H9 (cell line): Measurements from ENCODE around the gene VWDE. TPM values are rescaled to one million over a fixed set of nuclear protein-coding genes. Genes with fewer than 3 reads are reported as not detected.

ENCODE experiments used
- DNase-seq: peaks from one replicate; pipeline ENCODE4 v3.0.0-alpha.2; 2017
- H2AFZ ChIP-seq: one replicate; pipeline ENCODE4 v1.6.1; 2013; ENCODE audit warnings: mild to moderate bottlenecking, low read length, control low read depth, moderate library complexity
- H2AK5ac ChIP-seq: 2 replicates; pipeline ENCODE4 v1.6.1; 2013; ENCODE audit warnings: low read length, control low read depth, mixed read lengths; ENCODE audit not compliant: insufficient read length
- H2BK120ac ChIP-seq: one replicate; pipeline ENCODE4 v1.6.1; 2013; ENCODE audit warnings: low read depth, mild to moderate bottlenecking, low read length, control low read depth, inconsistent platforms; ENCODE audit not compliant: poor library complexity, severe bottlenecking
- H2BK12ac ChIP-seq: 2 replicates; pipeline ENCODE4 v1.6.1; 2013; ENCODE audit warnings: low read length, control low read depth, mixed read lengths, low read depth; ENCODE audit not compliant: insufficient read length
- H2BK15ac ChIP-seq: 2 replicates; pipeline ENCODE4 v1.6.1; 2013; ENCODE audit warnings: low read depth, low read length, control low read depth
- H2BK20ac ChIP-seq: one replicate; pipeline ENCODE4 v1.6.1; 2013; ENCODE audit warnings: low read depth, mild to moderate bottlenecking, low read length, control low read depth, inconsistent platforms; ENCODE audit not compliant: poor library complexity, severe bottlenecking
- H2BK5ac ChIP-seq: 2 replicates; pipeline ENCODE4 v1.6.1; 2013; ENCODE audit warnings: low read length, control low read depth, mixed read lengths; ENCODE audit not compliant: insufficient read length
- H3K14ac ChIP-seq: 2 replicates; pipeline ENCODE4 v1.6.1; 2013; ENCODE audit warnings: low read length, control low read depth; ENCODE audit not compliant: insufficient read depth
- H3K18ac ChIP-seq: 2 replicates; pipeline ENCODE4 v1.6.1; 2013; ENCODE audit warnings: low read depth, mild to moderate bottlenecking, mixed read lengths, low read length, control low read depth; ENCODE audit not compliant: insufficient read length
- H3K23ac ChIP-seq: 2 replicates; pipeline ENCODE4 v1.6.1; 2013; ENCODE audit warnings: low read length, control low read depth, mixed read lengths, low read depth; ENCODE audit not compliant: insufficient read length
- H3K23me2 ChIP-seq: 2 replicates; pipeline ENCODE4 v1.6.1; 2013; ENCODE audit warnings: low read depth, mild to moderate bottlenecking, mixed read lengths, low read length, control low read depth; ENCODE audit not compliant: insufficient read length, poor library complexity, severe bottlenecking
- H3K27ac ChIP-seq: 2 replicates; pipeline ENCODE4 v1.5.1; 2013; ENCODE audit warnings: low read length, control low read depth, mixed read lengths, low read depth; ENCODE audit not compliant: insufficient read length
- H3K27me3 ChIP-seq: 2 replicates; pipeline ENCODE4 v1.6.1; 2013; ENCODE audit warnings: low read length, control low read depth, inconsistent platforms; ENCODE audit not compliant: insufficient read depth
- H3K4ac ChIP-seq: 2 replicates; pipeline ENCODE4 v1.6.1; 2013; ENCODE audit warnings: low read depth, mild to moderate bottlenecking, control low read depth, inconsistent platforms, low read length, moderate library complexity
- H3K4me1 ChIP-seq: 2 replicates; pipeline ENCODE4 v1.6.1; 2013; ENCODE audit warnings: low read length, control low read depth, inconsistent platforms; ENCODE audit not compliant: insufficient read depth
- H3K4me2 ChIP-seq: 2 replicates; pipeline ENCODE4 v1.6.1; 2013; ENCODE audit warnings: low read length, control low read depth, mixed read lengths; ENCODE audit not compliant: insufficient read length, insufficient read depth
- H3K56ac ChIP-seq: 2 replicates; pipeline ENCODE4 v1.6.1; 2013; ENCODE audit warnings: low read depth, mild to moderate bottlenecking, mixed read lengths, low read length, control low read depth; ENCODE audit not compliant: insufficient read length
- H3K79me1 ChIP-seq: 2 replicates; pipeline ENCODE4 v1.6.1; 2013; ENCODE audit warnings: low read depth, mild to moderate bottlenecking, moderate library complexity, low read length, control low read depth, inconsistent platforms; ENCODE audit not compliant: insufficient read depth, poor library complexity, severe bottlenecking
- H3K79me2 ChIP-seq: 2 replicates; pipeline ENCODE4 v1.6.1; 2013; ENCODE audit warnings: low read length, control low read depth, inconsistent platforms; ENCODE audit not compliant: insufficient read depth
- H3K9ac ChIP-seq: 2 replicates; pipeline ENCODE4 v1.6.1; 2013; ENCODE audit warnings: low read length, control low read depth, mixed read lengths; ENCODE audit not compliant: insufficient read length; ENCODE audit errors: extremely low read depth
- H3K9me3 ChIP-seq: one replicate; pipeline ENCODE4 v1.6.1; 2013; ENCODE audit warnings: low read depth, low read length, inconsistent platforms; ENCODE audit not compliant: control insufficient read depth
- H3T11ph ChIP-seq: one replicate; pipeline ENCODE4 v1.6.1; 2013; ENCODE audit warnings: mild to moderate bottlenecking, low read length, control low read depth, inconsistent platforms
- H4K20me1 ChIP-seq: one replicate; pipeline ENCODE4 v1.6.1; 2013; ENCODE audit not compliant: control insufficient read depth, insufficient read length, insufficient read depth
- H4K5ac ChIP-seq: 2 replicates; pipeline ENCODE4 v1.6.1; 2013; ENCODE audit warnings: low read depth, mild to moderate bottlenecking, mixed read lengths, low read length, control low read depth; ENCODE audit not compliant: insufficient read length
- H4K8ac ChIP-seq: replicated peaks from 2 replicates; pipeline ENCODE4 v1.6.1; 2013; ENCODE audit warnings: low read length, control low read depth, mixed read lengths, low read depth; ENCODE audit not compliant: insufficient read length
- H4K91ac ChIP-seq: 2 replicates; pipeline ENCODE4 v1.6.1; 2013; ENCODE audit warnings: low read depth, mild to moderate bottlenecking, moderate library complexity, mixed read lengths, low read length, control low read depth; ENCODE audit not compliant: insufficient read length
- H3K27ac Mint-ChIP-seq, 3 experiments: 2 replicates in 2 of 3; 3 replicates in 1 of 3; pipeline ENCODE4 v1.8.0; 2020 to 2021; ENCODE audit warnings: mixed read lengths in 3 of 3, mild to moderate bottlenecking in 1 of 3, moderate library complexity in 1 of 3
- H3K27me3 Mint-ChIP-seq: 2 replicates; pipeline ENCODE4 v1.8.0; 2021; ENCODE audit warnings: low read depth, mild to moderate bottlenecking, moderate library complexity, mixed read lengths
- H3K36me3 Mint-ChIP-seq, 3 experiments: 2 replicates in 2 of 3; 3 replicates in 1 of 3; pipeline ENCODE4 v1.8.0; 2020 to 2021; ENCODE audit warnings: low read depth in 3 of 3, mixed read lengths in 3 of 3; ENCODE audit not compliant: insufficient read depth in 1 of 3
- H3K4me1 Mint-ChIP-seq, 2 experiments: 2 replicates each; pipeline ENCODE4 v1.8.0; 2020; ENCODE audit warnings: mixed read lengths in 2 of 2
- H3K4me3 Mint-ChIP-seq, 2 experiments: 2 replicates in 1 of 2; 3 replicates in 1 of 2; pipeline ENCODE4 v1.8.0; 2020 to 2021; ENCODE audit warnings: mild to moderate bottlenecking in 2 of 2, mixed read lengths in 2 of 2, moderate library complexity in 1 of 2
- H3K9me3 Mint-ChIP-seq, 2 experiments: 2 replicates in 1 of 2; 3 replicates in 1 of 2; pipeline ENCODE4 v1.8.0; 2020; ENCODE audit warnings: mild to moderate bottlenecking in 2 of 2, mixed read lengths in 2 of 2, moderate library complexity in 1 of 2
- whole genome bisulfite sequencing: extraction: QIAGEN DNeasy Blood & Tissue Kit; methylation state at CpG from one replicate; pipeline ENCODE4 v1.1.7; 2013; ENCODE audit warnings: missing lambda C conversion rate, low lambda C conversion rate, mixed read lengths; ENCODE audit not compliant: insufficient read length; ENCODE audit errors: extremely low coverage; 5-methylcytosine and 5-hydroxymethylcytosine counted together
- total RNA-seq: library from RNA; stranded (reverse); gene quantifications from 2 replicates; pipeline ENCODE4 v1.2.1, GENCODE V29; 2021
- TF ChIP-seq, protein P1 (sequence below): fragments of 200-600 bp; sonication (generic); conservative IDR thresholded peaks from 3 replicates; pipeline ENCODE4 v1.8.0; 2021; ENCODE audit warnings: antibody characterized with exemption, mild to moderate bottlenecking

Gene VWDE
- total RNA-seq, 1 experiment from 2014 or later: 18.1 TPM

DNA sequence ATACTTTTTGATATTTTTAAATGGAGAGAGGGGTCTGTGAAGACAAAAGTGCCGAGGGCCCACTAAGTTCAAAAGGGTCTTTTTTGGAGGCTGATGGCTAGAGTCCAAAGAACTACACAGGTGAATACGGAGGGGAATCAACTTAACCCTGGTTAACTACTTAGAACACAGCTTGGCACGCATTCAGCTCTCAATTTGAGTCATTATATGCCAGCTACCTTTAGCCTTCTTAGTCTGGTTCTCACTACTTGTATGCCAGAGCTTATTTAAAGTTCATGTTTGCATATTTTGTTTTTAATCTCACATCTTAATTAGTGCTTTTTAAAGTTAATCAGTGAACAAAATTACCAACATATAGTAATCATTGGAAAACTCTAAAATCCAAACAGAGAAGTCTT lies 80.8 kb downstream of the VWDE start:
- Mint-ChIP-seq H3K4me1 (peaks cover 28 to 29% of the 10 kb centered on the region in 2 experiments), H3K27ac (peak overlapping the region in 1 of 3 experiments; percentile 83; a peak in 1 of 7 replicates), H3K36me3 (peaks cover 0 to 15% (median 11%) of the 10 kb centered on the region in 3 experiments; a peak in 4 of 7 replicates), H3K27me3 (no peaks in the 10 kb centered on the region), H3K4me3 (no peak overlapping the region), H3K9me3 (no peaks in the 10 kb centered on the region)
- Histone ChIP-seq H3K23ac (no peak overlapping the region), H4K20me1 (no peaks in the 10 kb centered on the region), H3K14ac (no peak overlapping the region), H2AFZ (no peak overlapping the region), H2BK120ac (no peak overlapping the region), H2BK5ac (no peak overlapping the region), H3K18ac (no peak overlapping the region), H3K56ac (no peak overlapping the region), H3K9ac (no peak overlapping the region), H3K27ac (no peak overlapping the region), H2BK20ac (no peak overlapping the region), H3K23me2 (no peaks in the 10 kb centered on the region), H4K5ac (no peak overlapping the region), H3K79me1 (no peaks in the 10 kb centered on the region), H3T11ph (no peak overlapping the region), H3K27me3 (no peaks in the 10 kb centered on the region), H3K9me3 (no peaks in the 10 kb centered on the region), H4K91ac (no peak overlapping the region), H2BK12ac (no peak overlapping the region), H4K8ac (no peak overlapping the region), H3K79me2 (no peaks in the 10 kb centered on the region; the same call in 1 of the 2 replicates), H3K4ac (no peak overlapping the region), H3K4me2 (no peak overlapping the region), H3K4me1 (peaks cover 4% of the 10 kb centered on the region; the same call in 1 of the 2 replicates), H2BK15ac (no peak overlapping the region), H2AK5ac (no peak overlapping the region)
- no peak for DNase-seq
- whole genome bisulfite sequencing: no CpG with 5 or more reads among the region's 3 CpGs
- TF ChIP-seq, protein P1, sequence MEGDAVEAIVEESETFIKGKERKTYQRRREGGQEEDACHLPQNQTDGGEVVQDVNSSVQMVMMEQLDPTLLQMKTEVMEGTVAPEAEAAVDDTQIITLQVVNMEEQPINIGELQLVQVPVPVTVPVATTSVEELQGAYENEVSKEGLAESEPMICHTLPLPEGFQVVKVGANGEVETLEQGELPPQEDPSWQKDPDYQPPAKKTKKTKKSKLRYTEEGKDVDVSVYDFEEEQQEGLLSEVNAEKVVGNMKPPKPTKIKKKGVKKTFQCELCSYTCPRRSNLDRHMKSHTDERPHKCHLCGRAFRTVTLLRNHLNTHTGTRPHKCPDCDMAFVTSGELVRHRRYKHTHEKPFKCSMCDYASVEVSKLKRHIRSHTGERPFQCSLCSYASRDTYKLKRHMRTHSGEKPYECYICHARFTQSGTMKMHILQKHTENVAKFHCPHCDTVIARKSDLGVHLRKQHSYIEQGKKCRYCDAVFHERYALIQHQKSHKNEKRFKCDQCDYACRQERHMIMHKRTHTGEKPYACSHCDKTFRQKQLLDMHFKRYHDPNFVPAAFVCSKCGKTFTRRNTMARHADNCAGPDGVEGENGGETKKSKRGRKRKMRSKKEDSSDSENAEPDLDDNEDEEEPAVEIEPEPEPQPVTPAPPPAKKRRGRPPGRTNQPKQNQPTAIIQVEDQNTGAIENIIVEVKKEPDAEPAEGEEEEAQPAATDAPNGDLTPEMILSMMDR: no peak
